A549 (cell line): Measurements from ENCODE around the gene C11orf86. TPM values are rescaled to one million over a fixed set of nuclear protein-coding genes. Genes with fewer than 3 reads are reported as not detected.

Experiments used
- ATAC-seq, 2 experiments: fragments of 200-7000 bp in 1 of 2; fragments of >200 bp in 1 of 2; cut with Nextera tagmentation in 1 of 2; cut with Tn5 transposase in 1 of 2; 3 replicates each; pipeline versions ENCODE4 v1.8.0 to v1.9.1; 2018 to 2020; ENCODE audit warnings: mild to moderate bottlenecking in 1 of 2, moderate library complexity in 1 of 2
- CTCF ChIA-PET: fragments of 300-600 bp; sonication (Branson Sonifier 250); formaldehyde crosslinking; extraction: SDS; loops from one replicate; lab custom pipeline; 2021; ENCODE audit warnings: antibody characterized with exemption, inconsistent platforms; lab: Yijun Ruan, JAX
- POLR2A ChIA-PET: fragments of 350-600 bp; formaldehyde crosslinking; extraction: SDS; loops from one replicate; lab custom pipeline; 2021; ENCODE audit warnings: antibody characterized with exemption, inconsistent platforms; lab: Yijun Ruan, JAX
- DNase-seq, 2 experiments: peaks; one replicate each; pipeline versions ENCODE4 v3.0.0 to v3.0.0-alpha.2; 2011 to 2016; ENCODE audit warnings: low read depth in 1 of 2, low spot score in 1 of 2
- FAIRE-seq: peaks from 2 replicates; lab custom pipeline; 2011; peaks lifted over from hg19 to GRCh38; lab: Jason Lieb, UNC
- H3K27ac ChIP-seq, 2 experiments: fragments of >200 bp; sonication (Bioruptor Twin); formaldehyde crosslinking; 3 replicates each; pipeline ENCODE4 v1.5.1; 2016 to 2017
- H3K4me1 ChIP-seq: fragments of >200 bp; sonication (Bioruptor Twin); formaldehyde crosslinking; 3 replicates; pipeline ENCODE4 v1.6.1; 2016
- H3K4me2 ChIP-seq: fragments of >200 bp; sonication (Bioruptor Twin); formaldehyde crosslinking; 3 replicates; pipeline ENCODE4 v1.6.1; 2016
- H3K4me3 ChIP-seq: fragments of >200 bp; sonication (Bioruptor Twin); formaldehyde crosslinking; 3 replicates; pipeline ENCODE4 v1.5.1; 2016
- H3K9me3 ChIP-seq: fragments of >200 bp; sonication (Bioruptor Twin); formaldehyde crosslinking; 3 replicates; pipeline ENCODE4 v1.6.1; 2016
- CHD4 ChIP-seq: fragments of 200-600 bp; sonication (generic); IDR thresholded peaks from 2 replicates; pipeline ENCODE4 v1.6.1; 2016; ENCODE audit warnings: antibody characterized with exemption, mild to moderate bottlenecking, borderline replicate concordance
- EHMT2 ChIP-seq: fragments of 200-600 bp; sonication (generic); IDR thresholded peaks from 2 replicates; pipeline ENCODE4 v1.6.1; 2016; ENCODE audit warnings: antibody characterized with exemption, low read depth, mild to moderate bottlenecking, moderate library complexity
- EP300 ChIP-seq, 2 experiments: fragments of >200 bp; sonication (Bioruptor Twin); formaldehyde crosslinking; IDR thresholded peaks; 2 replicates in 1 of 2; 3 replicates in 1 of 2; pipeline ENCODE4 v1.6.1; 2016 to 2017
- FOSB ChIP-seq: fragments of 250-450 bp; sonication (Bioruptor Pico); IDR thresholded peaks from 2 replicates; pipeline ENCODE4 v1.5.0; 2020; ENCODE audit warnings: mild to moderate bottlenecking, moderate library complexity
- JUNB ChIP-seq: fragments of >200 bp; sonication (Bioruptor Twin); formaldehyde crosslinking; IDR thresholded peaks from 2 replicates; pipeline ENCODE4 v1.6.1; 2016
- KDM1A ChIP-seq: fragments of 200-600 bp; sonication (generic); IDR thresholded peaks from 2 replicates; pipeline ENCODE4 v1.6.1; 2016; ENCODE audit warnings: low read depth, mild to moderate bottlenecking
- NFE2L2 ChIP-seq: fragments of 150-350 bp; conservative IDR thresholded peaks from 2 replicates; pipeline ENCODE4 v1.6.1; 2014; ENCODE audit warnings: low read length
- NR3C1 ChIP-seq: fragments of >200 bp; sonication (Bioruptor Twin); formaldehyde crosslinking; IDR thresholded peaks from 3 replicates; pipeline ENCODE4 v1.6.1; 2017
- PHF8 ChIP-seq: fragments of 200-600 bp; sonication (generic); IDR thresholded peaks from 2 replicates; pipeline ENCODE4 v1.6.1; 2016; ENCODE audit warnings: low read depth, mild to moderate bottlenecking, antibody characterized with exemption, moderate library complexity, borderline replicate concordance
- SREBF2 ChIP-seq: fragments of 450-650 bp; IDR thresholded peaks from 2 replicates; pipeline ENCODE4 v1.6.1; 2014; ENCODE audit warnings: mild to moderate bottlenecking, moderate library complexity
- TP53 ChIP-seq: fragments of 250-450 bp; sonication (Bioruptor Pico); IDR thresholded peaks from 2 replicates; pipeline ENCODE4 v1.5.0; 2021; ENCODE audit warnings: mild to moderate bottlenecking, moderate library complexity
- ZC3H11A ChIP-seq: fragments of 450-650 bp; IDR thresholded peaks from 2 replicates; pipeline ENCODE4 v1.6.1; 2014; ENCODE audit warnings: antibody characterized with exemption, mild to moderate bottlenecking
- ZNF302 ChIP-seq: fragments of 250-450 bp; sonication (Bioruptor Pico); IDR thresholded peaks from 2 replicates; pipeline ENCODE4 v1.9.0; 2021; ENCODE audit warnings: inconsistent platforms, mild to moderate bottlenecking, moderate library complexity
- WGBS: methylation state at CpG from one replicate; pipeline ENCODE4 v1.1.6; 2017; ENCODE audit errors: missing lambda C conversion rate; 5-methylcytosine and 5-hydroxymethylcytosine counted together
- polyA plus RNA-seq, 4 experiments: library from polyadenylated mRNA; depleted of rRNA in 3 of 4; stranded (reverse); fragments of >200 nt; fragmentation: RNase III in 1 of 4; extraction: RNeasy Plus Mini Kit Qiagen cat#74134 plus additional on column Dnase treatment in 1 of 4; gene quantifications; 2 replicates in 3 of 4; 3 replicates in 1 of 4; pipeline ENCODE4 v1.2.3, GENCODE V29; 2011 to 2017
- TF ChIP-seq, protein P1 (sequence below): IDR thresholded peaks from 2 replicates; pipeline ENCODE4 v1.6.1; 2012
- TF ChIP-seq, protein P2 (sequence below): fragments of 200-600 bp; sonication (generic); IDR thresholded peaks from 2 replicates; pipeline ENCODE4 v1.6.1; 2016; ENCODE audit warnings: antibody characterized with exemption, mild to moderate bottlenecking, moderate library complexity
- TF ChIP-seq, protein P3 (sequence below): fragments of 250-450 bp; sonication (Bioruptor Pico); IDR thresholded peaks from 2 replicates; pipeline ENCODE4 v1.5.0; 2021; ENCODE audit warnings: mild to moderate bottlenecking, moderate library complexity, borderline replicate concordance
- TF ChIP-seq, protein P4 (sequence below): fragments of 450-650 bp; IDR thresholded peaks from 2 replicates; pipeline ENCODE4 v1.6.1; 2014; ENCODE audit warnings: antibody characterized with exemption

C11orf86 gene
- polyA plus RNA-seq, 2 of the 4 experiments (the other 2 are of a cell fraction) = 9.3 to 56.4 TPM

DNA sequence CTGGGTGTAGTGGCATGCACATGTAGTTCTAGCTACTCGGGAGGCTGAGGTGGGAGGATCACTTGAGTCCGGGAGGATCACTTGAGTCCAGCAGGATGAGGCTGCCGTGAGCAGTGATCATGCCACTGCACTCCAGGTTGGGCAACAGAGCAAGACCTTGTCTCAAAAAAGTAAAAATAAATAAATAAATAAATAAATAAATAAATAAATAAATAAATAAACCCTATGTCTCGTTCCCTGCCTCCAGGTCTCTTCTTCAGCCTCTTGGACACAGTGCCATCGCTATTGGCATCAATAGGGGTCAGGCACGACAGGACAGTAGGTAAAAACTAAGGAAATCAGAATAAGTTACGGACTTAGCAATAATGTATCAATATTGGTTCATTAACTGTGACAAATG lies 24.5 kb downstream of the C11orf86 start:
- DNase-seq = no peak
- ChIA-PET CTCF (interaction anchor here (1.2 to 3.8 kb wide), 2 partner anchors 22 to 23 kb away, joined by 5 to 11 read pairs; partner anchors contain the start of gene C11orf86), POLR2A (no interaction called here)
- no peak overlapping the region for H3K4me3 ChIP-seq
- ATAC-seq = no peak
- H3K4me1 ChIP-seq = peaks cover 16% of the 10 kb centered on the region
- no peak for FAIRE-seq
- H3K4me2 ChIP-seq = no peak overlapping the region
- no peaks in the 10 kb centered on the region for H3K9me3 ChIP-seq
- TF ChIP-seq KDM1A = no peak
- peak; percentile 84 for TF ChIP-seq ZC3H11A
- WGBS = 79% methylated on average over 7 of the region's 7 CpGs
- H3K27ac ChIP-seq = no peak overlapping the region

DNA sequence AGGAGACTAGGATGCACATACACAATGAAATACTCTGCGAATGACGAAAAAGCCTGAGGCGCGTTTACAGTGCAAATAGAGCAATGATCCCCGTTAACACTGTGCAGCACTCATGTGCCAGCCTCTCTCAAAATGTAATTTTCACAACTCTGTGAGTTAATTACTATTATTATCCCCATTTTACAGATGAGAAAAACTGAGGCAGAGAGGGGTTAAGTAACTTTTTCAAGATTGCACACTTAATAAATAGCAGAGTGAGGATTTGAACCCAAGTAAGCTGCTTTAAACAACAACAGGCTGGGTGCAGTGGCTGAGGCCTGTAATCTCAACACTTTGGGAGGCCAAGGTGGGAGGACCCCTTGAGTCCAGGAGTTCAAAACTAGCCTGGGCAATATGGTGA lies 26.2 kb downstream of the C11orf86 start:
- H3K27ac ChIP-seq = no peak overlapping the region
- no peak for DNase-seq
- no peak for TF ChIP-seq NR3C1
- TF ChIP-seq EHMT2 = no peak
- TF ChIP-seq, protein P1, sequence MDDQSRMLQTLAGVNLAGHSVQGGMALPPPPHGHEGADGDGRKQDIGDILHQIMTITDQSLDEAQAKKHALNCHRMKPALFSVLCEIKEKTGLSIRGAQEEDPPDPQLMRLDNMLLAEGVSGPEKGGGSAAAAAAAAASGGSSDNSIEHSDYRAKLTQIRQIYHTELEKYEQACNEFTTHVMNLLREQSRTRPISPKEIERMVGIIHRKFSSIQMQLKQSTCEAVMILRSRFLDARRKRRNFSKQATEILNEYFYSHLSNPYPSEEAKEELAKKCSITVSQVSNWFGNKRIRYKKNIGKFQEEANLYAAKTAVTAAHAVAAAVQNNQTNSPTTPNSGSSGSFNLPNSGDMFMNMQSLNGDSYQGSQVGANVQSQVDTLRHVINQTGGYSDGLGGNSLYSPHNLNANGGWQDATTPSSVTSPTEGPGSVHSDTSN = no peak
- no peak for TF ChIP-seq ZNF302 (CRISPR knock-in tag)
- TF ChIP-seq PHF8 = no peak
- TF ChIP-seq, protein P2, sequence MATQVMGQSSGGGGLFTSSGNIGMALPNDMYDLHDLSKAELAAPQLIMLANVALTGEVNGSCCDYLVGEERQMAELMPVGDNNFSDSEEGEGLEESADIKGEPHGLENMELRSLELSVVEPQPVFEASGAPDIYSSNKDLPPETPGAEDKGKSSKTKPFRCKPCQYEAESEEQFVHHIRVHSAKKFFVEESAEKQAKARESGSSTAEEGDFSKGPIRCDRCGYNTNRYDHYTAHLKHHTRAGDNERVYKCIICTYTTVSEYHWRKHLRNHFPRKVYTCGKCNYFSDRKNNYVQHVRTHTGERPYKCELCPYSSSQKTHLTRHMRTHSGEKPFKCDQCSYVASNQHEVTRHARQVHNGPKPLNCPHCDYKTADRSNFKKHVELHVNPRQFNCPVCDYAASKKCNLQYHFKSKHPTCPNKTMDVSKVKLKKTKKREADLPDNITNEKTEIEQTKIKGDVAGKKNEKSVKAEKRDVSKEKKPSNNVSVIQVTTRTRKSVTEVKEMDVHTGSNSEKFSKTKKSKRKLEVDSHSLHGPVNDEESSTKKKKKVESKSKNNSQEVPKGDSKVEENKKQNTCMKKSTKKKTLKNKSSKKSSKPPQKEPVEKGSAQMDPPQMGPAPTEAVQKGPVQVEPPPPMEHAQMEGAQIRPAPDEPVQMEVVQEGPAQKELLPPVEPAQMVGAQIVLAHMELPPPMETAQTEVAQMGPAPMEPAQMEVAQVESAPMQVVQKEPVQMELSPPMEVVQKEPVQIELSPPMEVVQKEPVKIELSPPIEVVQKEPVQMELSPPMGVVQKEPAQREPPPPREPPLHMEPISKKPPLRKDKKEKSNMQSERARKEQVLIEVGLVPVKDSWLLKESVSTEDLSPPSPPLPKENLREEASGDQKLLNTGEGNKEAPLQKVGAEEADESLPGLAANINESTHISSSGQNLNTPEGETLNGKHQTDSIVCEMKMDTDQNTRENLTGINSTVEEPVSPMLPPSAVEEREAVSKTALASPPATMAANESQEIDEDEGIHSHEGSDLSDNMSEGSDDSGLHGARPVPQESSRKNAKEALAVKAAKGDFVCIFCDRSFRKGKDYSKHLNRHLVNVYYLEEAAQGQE = no peak
- TF ChIP-seq JUNB = no peak
- TF ChIP-seq SREBF2 = no peak
- TF ChIP-seq, protein P3, sequence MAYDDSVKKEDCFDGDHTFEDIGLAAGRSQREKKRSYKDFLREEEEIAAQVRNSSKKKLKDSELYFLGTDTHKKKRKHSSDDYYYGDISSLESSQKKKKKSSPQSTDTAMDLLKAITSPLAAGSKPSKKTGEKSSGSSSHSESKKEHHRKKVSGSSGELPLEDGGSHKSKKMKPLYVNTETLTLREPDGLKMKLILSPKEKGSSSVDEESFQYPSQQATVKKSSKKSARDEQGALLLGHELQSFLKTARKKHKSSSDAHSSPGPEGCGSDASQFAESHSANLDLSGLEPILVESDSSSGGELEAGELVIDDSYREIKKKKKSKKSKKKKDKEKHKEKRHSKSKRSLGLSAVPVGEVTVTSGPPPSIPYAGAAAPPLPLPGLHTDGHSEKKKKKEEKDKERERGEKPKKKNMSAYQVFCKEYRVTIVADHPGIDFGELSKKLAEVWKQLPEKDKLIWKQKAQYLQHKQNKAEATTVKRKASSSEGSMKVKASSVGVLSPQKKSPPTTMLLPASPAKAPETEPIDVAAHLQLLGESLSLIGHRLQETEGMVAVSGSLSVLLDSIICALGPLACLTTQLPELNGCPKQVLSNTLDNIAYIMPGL (CRISPR knock-in tag) = no peak
- no peak for TF ChIP-seq NFE2L2
- TF ChIP-seq, all 56 proteins: peak for 0
- ATAC-seq = no peak
- H3K4me1 ChIP-seq = peaks cover 12% of the 10 kb centered on the region
- POLR2A ChIA-PET = no interaction called here
- H3K9me3 ChIP-seq = no peaks in the 10 kb centered on the region
- H3K4me2 ChIP-seq = no peak overlapping the region
- CTCF ChIA-PET = interaction anchor here (0.5 to 0.8 kb wide), 2 partner anchors 8 to 99 kb away, joined by 3 read pairs; no protein-coding TSS in a partner anchor
- H3K4me3 ChIP-seq = no peak overlapping the region
- 94% methylated on average over 5 of the region's 5 CpGs for WGBS
- FAIRE-seq = no peak

GRCh38 chr11:67002297-67002913 lies 27.3 kb downstream of the C11orf86 start:
- Histone ChIP-seq H3K4me1 (peaks cover 1% of the 10 kb centered on the region; the same call in 2 of the 3 replicates), H3K27ac (peak overlapping the region in 1 of 2 experiments; percentile 24; a peak in 1 of 6 replicates), H3K4me2 (no peak overlapping the region), H3K9me3 (no peaks in the 10 kb centered on the region)
- ChIA-PET POLR2A (no interaction called here), CTCF (interaction anchor here (1.0 to 1.2 kb wide), 2 partner anchors 16 to 27 kb away, joined by 3 read pairs; no protein-coding TSS in a partner anchor)
- WGBS = 69% methylated on average over 8 of the region's 8 CpGs
- FAIRE-seq (no peak), ATAC-seq (no peak)
- TF ChIP-seq, protein P4, sequence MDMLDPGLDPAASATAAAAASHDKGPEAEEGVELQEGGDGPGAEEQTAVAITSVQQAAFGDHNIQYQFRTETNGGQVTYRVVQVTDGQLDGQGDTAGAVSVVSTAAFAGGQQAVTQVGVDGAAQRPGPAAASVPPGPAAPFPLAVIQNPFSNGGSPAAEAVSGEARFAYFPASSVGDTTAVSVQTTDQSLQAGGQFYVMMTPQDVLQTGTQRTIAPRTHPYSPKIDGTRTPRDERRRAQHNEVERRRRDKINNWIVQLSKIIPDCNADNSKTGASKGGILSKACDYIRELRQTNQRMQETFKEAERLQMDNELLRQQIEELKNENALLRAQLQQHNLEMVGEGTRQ = no peak
- TF ChIP-seq NR3C1 (no peak), EP300 (IDR thresholded peaks at IDR 0.05) (no peak), CHD4 (no peak), FOSB (CRISPR knock-in tag) (no peak), TP53 (no peak), KDM1A (no peak)
- TF ChIP-seq, all 56 proteins: peak for 0
- no peak for DNase-seq
- no peak overlapping the region for H3K4me3 ChIP-seq
